ENCODE results near the gene ACTMAP.

The ACTMAP gene

GRCh38 chr19:40752257-40752781 lies 2.0 kb upstream of the ACTMAP start:
- Histone ChIP-seq H3K79me2 (ENCODE audit: insufficient read depth, low read depth) (peaks cover 63% of the 10 kb centered on the region), H4K20me1 (ENCODE audit: insufficient read depth) (peaks cover 16% of the 10 kb centered on the region), H3K27me3 (ENCODE audit: insufficient read depth, low read depth) (no peaks in the 10 kb centered on the region), H3K4me1 (ENCODE audit: low read depth, poor library complexity, severe bottlenecking) (peaks cover 53% of the 10 kb centered on the region), H3K9ac (peak overlapping the region; percentile 90; the same call in 1 of the 2 replicates), H3K27ac (peak overlapping the region; percentile 75; the same call in 1 of the 2 replicates), H3K36me3 (ENCODE audit: insufficient read depth) (peaks cover 10% of the 10 kb centered on the region; the same call in 1 of the 2 replicates), H3K4me3 (IDR thresholded peaks at IDR 0.05; ENCODE audit: insufficient read depth, low read depth, low read length) (no peak overlapping the region), H2AFZ (ENCODE audit: low read depth) (no peak overlapping the region), H3K4me2 (peak overlapping the region; percentile 70)
- TF ChIP-seq, protein P1, sequence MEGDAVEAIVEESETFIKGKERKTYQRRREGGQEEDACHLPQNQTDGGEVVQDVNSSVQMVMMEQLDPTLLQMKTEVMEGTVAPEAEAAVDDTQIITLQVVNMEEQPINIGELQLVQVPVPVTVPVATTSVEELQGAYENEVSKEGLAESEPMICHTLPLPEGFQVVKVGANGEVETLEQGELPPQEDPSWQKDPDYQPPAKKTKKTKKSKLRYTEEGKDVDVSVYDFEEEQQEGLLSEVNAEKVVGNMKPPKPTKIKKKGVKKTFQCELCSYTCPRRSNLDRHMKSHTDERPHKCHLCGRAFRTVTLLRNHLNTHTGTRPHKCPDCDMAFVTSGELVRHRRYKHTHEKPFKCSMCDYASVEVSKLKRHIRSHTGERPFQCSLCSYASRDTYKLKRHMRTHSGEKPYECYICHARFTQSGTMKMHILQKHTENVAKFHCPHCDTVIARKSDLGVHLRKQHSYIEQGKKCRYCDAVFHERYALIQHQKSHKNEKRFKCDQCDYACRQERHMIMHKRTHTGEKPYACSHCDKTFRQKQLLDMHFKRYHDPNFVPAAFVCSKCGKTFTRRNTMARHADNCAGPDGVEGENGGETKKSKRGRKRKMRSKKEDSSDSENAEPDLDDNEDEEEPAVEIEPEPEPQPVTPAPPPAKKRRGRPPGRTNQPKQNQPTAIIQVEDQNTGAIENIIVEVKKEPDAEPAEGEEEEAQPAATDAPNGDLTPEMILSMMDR (conservative IDR thresholded peaks at IDR 0.05; ENCODE audit: low read depth, low read length), result no peak

- H3K4me3 ChIP-seq (IDR thresholded peaks at IDR 0.05; ENCODE audit: insufficient read depth, low read depth, low read length), result peak within 1 kb of the TSS; percentile 69
- peaks cover 2% of the 10 kb centered on the region; the same call in 1 of the 2 replicates for H3K36me3 ChIP-seq (ENCODE audit: insufficient read depth)
- peaks cover 8% of the 10 kb centered on the region; the same call in 1 of the 2 replicates for H4K20me1 ChIP-seq (ENCODE audit: insufficient read depth)
- peak within 1 kb of the TSS; percentile 90 for H3K9ac ChIP-seq
- H2AFZ ChIP-seq (ENCODE audit: low read depth), result peak within 1 kb of the TSS; percentile 50; the same call in 1 of the 2 replicates
- H3K79me2 ChIP-seq (ENCODE audit: insufficient read depth, low read depth), result peaks cover 50% of the 10 kb centered on the region
- peaks cover 51% of the 10 kb centered on the region for H3K4me1 ChIP-seq (ENCODE audit: low read depth, poor library complexity, severe bottlenecking)
- H3K27ac ChIP-seq, result peak within 1 kb of the TSS; percentile 80
- no peaks in the 10 kb centered on the region for H3K27me3 ChIP-seq (ENCODE audit: insufficient read depth, low read depth)
- peak within 1 kb of the TSS; percentile 95 for H3K4me2 ChIP-seq
- TF ChIP-seq, protein P1 (conservative IDR thresholded peaks at IDR 0.05; ENCODE audit: low read depth, low read length), result no peak
These were observed 729 bp upstream of the ACTMAP start, which contains the start of gene SNRPA for GRCh38 chr19:40750874-40751537. Gene SNRPA (plus strand): TSS chr19:40751203. CDS start chr19:40751409, 206 bp downstream.

DNA sequence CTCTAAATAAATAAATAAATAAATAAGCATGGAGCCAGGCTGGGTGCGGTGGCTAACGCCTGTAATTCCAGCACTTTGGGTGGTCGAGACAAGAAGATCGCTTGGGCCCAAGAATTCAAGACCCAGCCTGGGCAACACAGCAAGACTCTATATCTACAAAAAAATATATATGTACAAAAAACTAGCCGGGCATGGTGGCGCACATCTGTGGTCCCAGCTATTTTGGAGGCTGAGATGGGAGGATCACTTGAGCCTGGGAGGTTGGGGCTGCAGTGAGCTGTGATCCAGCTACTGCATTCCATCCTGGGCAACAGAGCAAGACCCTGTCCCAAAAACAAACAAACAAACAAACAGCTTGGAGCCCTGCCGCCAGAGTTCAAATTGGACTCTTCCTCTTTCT lies 2.7 kb downstream of the ACTMAP start:
- no peak overlapping the region for H3K9ac ChIP-seq
- H3K27me3 ChIP-seq (ENCODE audit: insufficient read depth, low read depth), result no peaks in the 10 kb centered on the region
- TF ChIP-seq, protein P1 (conservative IDR thresholded peaks at IDR 0.05; ENCODE audit: low read depth, low read length), result no peak
- no peak overlapping the region for H3K4me3 ChIP-seq (IDR thresholded peaks at IDR 0.05; ENCODE audit: insufficient read depth, low read depth, low read length)
- H2AFZ ChIP-seq (ENCODE audit: low read depth), result no peak overlapping the region
- H4K20me1 ChIP-seq (ENCODE audit: insufficient read depth), result no peaks in the 10 kb centered on the region
- H3K36me3 ChIP-seq (ENCODE audit: insufficient read depth), result no peaks in the 10 kb centered on the region
- H3K4me1 ChIP-seq (ENCODE audit: low read depth, poor library complexity, severe bottlenecking), result peaks cover 18% of the 10 kb centered on the region
- no peak overlapping the region for H3K27ac ChIP-seq
- H3K79me2 ChIP-seq (ENCODE audit: insufficient read depth, low read depth), result peaks cover 15% of the 10 kb centered on the region
- no peak overlapping the region for H3K4me2 ChIP-seq

GRCh38 chr19:40745402-40745780 lies 4.9 kb downstream of the ACTMAP start:
- H3K4me1 ChIP-seq (ENCODE audit: low read depth, poor library complexity, severe bottlenecking), result peaks cover 14% of the 10 kb centered on the region
- TF ChIP-seq, protein P1 (conservative IDR thresholded peaks at IDR 0.05; ENCODE audit: low read depth, low read length), result no peak
- H3K27me3 ChIP-seq (ENCODE audit: insufficient read depth, low read depth), result no peaks in the 10 kb centered on the region
- H3K36me3 ChIP-seq (ENCODE audit: insufficient read depth), result no peaks in the 10 kb centered on the region
- no peak overlapping the region for H3K27ac ChIP-seq
- H2AFZ ChIP-seq (ENCODE audit: low read depth), result no peak overlapping the region
- H3K4me2 ChIP-seq, result no peak overlapping the region
- no peak overlapping the region for H3K9ac ChIP-seq
- no peak overlapping the region for H3K4me3 ChIP-seq (IDR thresholded peaks at IDR 0.05; ENCODE audit: insufficient read depth, low read depth, low read length)
- H3K79me2 ChIP-seq (ENCODE audit: insufficient read depth, low read depth), result no peaks in the 10 kb centered on the region
- H4K20me1 ChIP-seq (ENCODE audit: insufficient read depth), result no peaks in the 10 kb centered on the region
